IPS DF 6.9 (cell line): ENCODE measurements around the gene CALB2.
"Not testable (repeated sequence)": the region's sequence is repeated elsewhere in the genome, so short reads cannot be mapped to it uniquely, and the experiment has no call there.

Experiments used
- DNase-seq: peaks from one replicate; pipeline ENCODE4 v3.0.0-alpha.2; 2013; ENCODE audit warnings: low read depth, low spot score
- H3K27ac ChIP-seq: one replicate; pipeline ENCODE4 v1.5.1; 2013; ENCODE audit warnings: low read length, control low read depth
- H3K27me3 ChIP-seq: 2 replicates; pipeline ENCODE4 v1.6.1; 2013; ENCODE audit warnings: mild to moderate bottlenecking, low read length; ENCODE audit not compliant: control insufficient read depth, insufficient read depth
- H3K36me3 ChIP-seq: 2 replicates; pipeline ENCODE4 v1.6.1; 2013; ENCODE audit warnings: low read length; ENCODE audit not compliant: control insufficient read depth, insufficient read depth
- H3K4me1 ChIP-seq: 2 replicates; pipeline ENCODE4 v1.6.1; 2013; ENCODE audit warnings: low read length; ENCODE audit not compliant: control insufficient read depth, insufficient read depth
- H3K4me3 ChIP-seq: 2 replicates; pipeline ENCODE4 v1.5.1; 2013; ENCODE audit warnings: mild to moderate bottlenecking, low read length
- H3K9me3 ChIP-seq: 2 replicates; pipeline ENCODE4 v1.6.1; 2013; ENCODE audit warnings: low read length, inconsistent platforms; ENCODE audit not compliant: control insufficient read depth, insufficient read depth
- WGBS: extraction: QIAGEN DNeasy Blood & Tissue Kit; methylation state at CpG from one replicate; pipeline ENCODE4 v1.1.7; 2013; ENCODE audit warnings: mixed read lengths, missing lambda C conversion rate; ENCODE audit not compliant: insufficient read length, insufficient coverage; 5-methylcytosine and 5-hydroxymethylcytosine counted together

Gene CALB2

GRCh38 chr16:71352466-71352865, 6.1 kb upstream of the CALB2 start:
- no peaks in the 10 kb centered on the region for H3K36me3 ChIP-seq
- H3K4me3 ChIP-seq, result no peak overlapping the region
- no peaks in the 10 kb centered on the region for H3K4me1 ChIP-seq
- WGBS, result no CpG with 5 or more reads among the region's 3 CpGs
- H3K27ac ChIP-seq, result no peak overlapping the region
- H3K27me3 ChIP-seq, result no peaks in the 10 kb centered on the region
- DNase-seq, result no peak
- H3K9me3 ChIP-seq, result no peaks in the 10 kb centered on the region

GRCh38 chr16:71352963-71353460, 5.5 kb upstream of the CALB2 start:
- Histone ChIP-seq H3K27me3 (no peaks in the 10 kb centered on the region; the same call in 1 of the 2 replicates), H3K36me3 (no peaks in the 10 kb centered on the region), H3K4me3 (no peak overlapping the region), H3K9me3 (no peaks in the 10 kb centered on the region), H3K4me1 (no peaks in the 10 kb centered on the region), H3K27ac (no peak overlapping the region)
- WGBS, result no CpG with 5 or more reads among the region's 1 CpG
- DNase-seq, result no peak

- Histone ChIP-seq H3K27ac (no peak overlapping the region), H3K9me3 (no peaks in the 10 kb centered on the region), H3K36me3 (no peaks in the 10 kb centered on the region), H3K27me3 (no peaks in the 10 kb centered on the region; the same call in 1 of the 2 replicates), H3K4me3 (no peak overlapping the region), H3K4me1 (no peaks in the 10 kb centered on the region)
- no peak for DNase-seq
- no CpG with 5 or more reads among the region's 5 CpGs for WGBS
These were observed 4.8 kb upstream of the CALB2 start for GRCh38 chr16:71353736-71354135.

- H3K9me3 ChIP-seq, result no peaks in the 10 kb centered on the region
- DNase-seq, result no peak
- no peaks in the 10 kb centered on the region for H3K36me3 ChIP-seq
- no peak overlapping the region for H3K27ac ChIP-seq
- H3K4me1 ChIP-seq, result no peaks in the 10 kb centered on the region
- no peak overlapping the region for H3K4me3 ChIP-seq
- H3K27me3 ChIP-seq, result peaks cover 2% of the 10 kb centered on the region; the same call in 1 of the 2 replicates
- WGBS, result no CpG with 5 or more reads among the region's 4 CpGs
These were observed 4.4 kb upstream of the CALB2 start for GRCh38 chr16:71354156-71354555.

GRCh38 chr16:71356051-71356740, 2.3 kb upstream of the CALB2 start:
- no CpG with 5 or more reads among the region's 7 CpGs for WGBS
- H3K27me3 ChIP-seq, result peaks cover 3% of the 10 kb centered on the region; the same call in 1 of the 2 replicates
- DNase-seq, result no peak

GRCh38 chr16:71356936-71357335, 1.6 kb upstream of the CALB2 start:
- WGBS, result no CpG with 5 or more reads among the region's 4 CpGs
- not testable (repeated sequence) for DNase-seq, H3K36me3 ChIP-seq, H3K27ac ChIP-seq, H3K4me1 ChIP-seq, H3K4me3 ChIP-seq, H3K9me3 ChIP-seq, H3K27me3 ChIP-seq

More at GRCh38 chr16:71356051-71356740, 2.3 kb upstream of the CALB2 start:
- Histone ChIP-seq H3K9me3 (no peaks in the 10 kb centered on the region), H3K27ac (no peak overlapping the region), H3K4me3 (no peak overlapping the region), H3K4me1 (no peaks in the 10 kb centered on the region), H3K36me3 (no peaks in the 10 kb centered on the region)

GRCh38 chr16:71357681-71358080, 842 bp upstream of the CALB2 start:
- no peak for DNase-seq
- Histone ChIP-seq H3K4me1 (no peaks in the 10 kb centered on the region), H3K4me3 (no peak overlapping the region), H3K27me3 (peaks cover 3% of the 10 kb centered on the region; the same call in 1 of the 2 replicates), H3K36me3 (no peaks in the 10 kb centered on the region), H3K27ac (no peak overlapping the region), H3K9me3 (no peaks in the 10 kb centered on the region)
- whole genome bisulfite sequencing, result no CpG with 5 or more reads among the region's 11 CpGs

GRCh38 chr16:71359431-71359830, 908 bp downstream of the CALB2 start:
- no peaks in the 10 kb centered on the region for H3K36me3 ChIP-seq
- no peak overlapping the region for H3K27ac ChIP-seq
- H3K27me3 ChIP-seq, result peaks cover 3% of the 10 kb centered on the region; the same call in 1 of the 2 replicates
- no peak overlapping the region for H3K4me3 ChIP-seq
- no CpG with 5 or more reads among the region's 6 CpGs for WGBS
- no peaks in the 10 kb centered on the region for H3K4me1 ChIP-seq
- H3K9me3 ChIP-seq, result no peaks in the 10 kb centered on the region
- DNase-seq, result no peak

- no CpG with 5 or more reads among the region's 2 CpGs for whole genome bisulfite sequencing
- Histone ChIP-seq H3K36me3 (no peaks in the 10 kb centered on the region), H3K27me3 (peaks cover 3% of the 10 kb centered on the region; the same call in 1 of the 2 replicates), H3K4me3 (no peak overlapping the region), H3K9me3 (no peaks in the 10 kb centered on the region), H3K27ac (no peak overlapping the region), H3K4me1 (no peaks in the 10 kb centered on the region)
- no peak for DNase-seq
These were observed 1.9 kb downstream of the CALB2 start for GRCh38 chr16:71360378-71360777.

- WGBS, result no CpG with 5 or more reads among the region's 9 CpGs
- Histone ChIP-seq H3K9me3 (no peaks in the 10 kb centered on the region), H3K27me3 (0 out of 2 replicates have a peak, but pooled peaks cover under 1% of the 10 kb centered on the region), H3K36me3 (no peaks in the 10 kb centered on the region), H3K4me1 (peaks cover 2% of the 10 kb centered on the region; the same call in 1 of the 2 replicates), H3K4me3 (no peak overlapping the region), H3K27ac (no peak overlapping the region)
- DNase-seq, result no peak
These were observed 5.7 kb downstream of the CALB2 start for GRCh38 chr16:71364133-71364681.
